ENCODE data around the gene OR1N1.

GRCh38 chr9:122519376-122519775 lies 7.7 kb downstream of the OR1N1 start:
- TF ChIP-seq, protein P1, sequence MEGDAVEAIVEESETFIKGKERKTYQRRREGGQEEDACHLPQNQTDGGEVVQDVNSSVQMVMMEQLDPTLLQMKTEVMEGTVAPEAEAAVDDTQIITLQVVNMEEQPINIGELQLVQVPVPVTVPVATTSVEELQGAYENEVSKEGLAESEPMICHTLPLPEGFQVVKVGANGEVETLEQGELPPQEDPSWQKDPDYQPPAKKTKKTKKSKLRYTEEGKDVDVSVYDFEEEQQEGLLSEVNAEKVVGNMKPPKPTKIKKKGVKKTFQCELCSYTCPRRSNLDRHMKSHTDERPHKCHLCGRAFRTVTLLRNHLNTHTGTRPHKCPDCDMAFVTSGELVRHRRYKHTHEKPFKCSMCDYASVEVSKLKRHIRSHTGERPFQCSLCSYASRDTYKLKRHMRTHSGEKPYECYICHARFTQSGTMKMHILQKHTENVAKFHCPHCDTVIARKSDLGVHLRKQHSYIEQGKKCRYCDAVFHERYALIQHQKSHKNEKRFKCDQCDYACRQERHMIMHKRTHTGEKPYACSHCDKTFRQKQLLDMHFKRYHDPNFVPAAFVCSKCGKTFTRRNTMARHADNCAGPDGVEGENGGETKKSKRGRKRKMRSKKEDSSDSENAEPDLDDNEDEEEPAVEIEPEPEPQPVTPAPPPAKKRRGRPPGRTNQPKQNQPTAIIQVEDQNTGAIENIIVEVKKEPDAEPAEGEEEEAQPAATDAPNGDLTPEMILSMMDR (conservative IDR thresholded peaks at IDR 0.05 in 1 of 2, IDR thresholded peaks at IDR 0.05 in 1 of 2; ENCODE audit: low read depth in 1 of 2, low read length in 2 of 2), result no peak
- no peak for TF ChIP-seq EZH2 (IDR thresholded peaks at IDR 0.05; ENCODE audit: low read length, missing control alignments)

Data from fibroblast of lung (primary cell).